Erythroblast (primary cell): Measurements from ENCODE around the gene SERPINB13.

Experiments used
- GATA1 ChIP-seq: IDR thresholded peaks from 2 replicates; pipeline ENCODE4 v1.6.1; 2011; ENCODE audit warnings: low read depth, mild to moderate bottlenecking, control low read depth, low read length, moderate library complexity
- POLR2A ChIP-seq: IDR thresholded peaks from 2 replicates; pipeline ENCODE4 v1.6.1; 2011; ENCODE audit warnings: mild to moderate bottlenecking, low read length

- TF ChIP-seq POLR2A (no peak), GATA1 (no peak)
These were observed 42.1 kb upstream of the SERPINB13 start for GRCh38 chr18:63545000-63545399.
